Osteocyte (in vitro differentiated cells): ENCODE measurements around the gene ECI2. TPM values are rescaled to one million over a fixed set of nuclear protein-coding genes. Genes with fewer than 3 reads are reported as not detected.

Source experiments
- DNase-seq: peaks from one replicate; pipeline ENCODE4 v3.0.0; 2021; ENCODE audit warnings: mixed read lengths; ENCODE audit not compliant: unreplicated experiment; ENCODE audit errors: extremely low spot score
- H3K27ac Mint-ChIP-seq: one replicate; pipeline ENCODE4 v1.8.0; 2021; ENCODE audit warnings: mild to moderate bottlenecking, mixed read lengths; ENCODE audit not compliant: unreplicated experiment
- H3K27me3 Mint-ChIP-seq: one replicate; pipeline ENCODE4 v1.8.0; 2021; ENCODE audit warnings: mixed read lengths; ENCODE audit not compliant: unreplicated experiment
- H3K36me3 Mint-ChIP-seq: one replicate; pipeline ENCODE4 v1.8.0; 2021; ENCODE audit warnings: mixed read lengths; ENCODE audit not compliant: unreplicated experiment
- H3K4me1 Mint-ChIP-seq: one replicate; pipeline ENCODE4 v1.8.0; 2021; ENCODE audit warnings: mixed read lengths; ENCODE audit not compliant: unreplicated experiment
- H3K4me3 Mint-ChIP-seq: one replicate; pipeline ENCODE4 v1.8.0; 2021; ENCODE audit warnings: mild to moderate bottlenecking, moderate library complexity, mixed read lengths; ENCODE audit not compliant: unreplicated experiment
- H3K9me3 Mint-ChIP-seq: one replicate; pipeline ENCODE4 v1.8.0; 2021; ENCODE audit warnings: mixed read lengths; ENCODE audit not compliant: unreplicated experiment
- CTCF ChIP-seq: fragments of 200-600 bp; sonication (generic); IDR thresholded peaks from 2 replicates; pipeline ENCODE4 v1.5.0; 2021; ENCODE audit warnings: antibody characterized with exemption, mild to moderate bottlenecking, moderate library complexity
- total RNA-seq: library from RNA; stranded (reverse); gene quantifications from 2 replicates; pipeline ENCODE4 v1.2.1, GENCODE V29; 2021

Gene ECI2
- total RNA-seq, 1 donor from 2014 or later = 37.8 TPM

- DNase-seq = no peak
- Mint-ChIP-seq H3K9me3 (peaks cover 22% of the 10 kb centered on the region), H3K4me1 (no peaks in the 10 kb centered on the region), H3K4me3 (no peak overlapping the region), H3K27me3 (no peaks in the 10 kb centered on the region), H3K27ac (no peak overlapping the region), H3K36me3 (no peaks in the 10 kb centered on the region)
- TF ChIP-seq CTCF = no peak
Measured at GRCh38 chr6:4145083-4145482, 9.7 kb upstream of the ECI2 start.

- TF ChIP-seq CTCF = no peak
- H3K27ac Mint-ChIP-seq = no peak overlapping the region
- peaks cover 9% of the 10 kb centered on the region for H3K4me1 Mint-ChIP-seq
- peaks cover 17% of the 10 kb centered on the region for H3K9me3 Mint-ChIP-seq
- no peaks in the 10 kb centered on the region for H3K27me3 Mint-ChIP-seq
- DNase-seq = no peak
- no peak overlapping the region for H3K4me3 Mint-ChIP-seq
- no peaks in the 10 kb centered on the region for H3K36me3 Mint-ChIP-seq
Measured at GRCh38 chr6:4139272-4139671, 3.9 kb upstream of the ECI2 start.

GRCh38 chr6:4138186-4138585 lies 2.8 kb upstream of the ECI2 start:
- DNase-seq = no peak
- peaks cover 15% of the 10 kb centered on the region for H3K9me3 Mint-ChIP-seq
- peaks cover 20% of the 10 kb centered on the region for H3K4me1 Mint-ChIP-seq
- TF ChIP-seq CTCF = no peak
- H3K4me3 Mint-ChIP-seq = no peak overlapping the region
- H3K36me3 Mint-ChIP-seq = no peaks in the 10 kb centered on the region
- no peak overlapping the region for H3K27ac Mint-ChIP-seq
- H3K27me3 Mint-ChIP-seq = no peaks in the 10 kb centered on the region

GRCh38 chr6:4136354-4136831 lies 1.0 kb upstream of the ECI2 start:
- TF ChIP-seq CTCF = no peak
- Mint-ChIP-seq H3K4me3 (peak overlapping the region; percentile 76), H3K9me3 (peaks cover 2% of the 10 kb centered on the region), H3K27me3 (no peaks in the 10 kb centered on the region), H3K36me3 (peaks cover 12% of the 10 kb centered on the region), H3K27ac (peak overlapping the region; percentile 83), H3K4me1 (peaks cover 23% of the 10 kb centered on the region)
- DNase-seq = no peak

GRCh38 chr6:4135665-4136353 lies 434 bp upstream of the ECI2 start:
- Mint-ChIP-seq H3K36me3 (peaks cover 12% of the 10 kb centered on the region), H3K4me3 (peak overlapping the region; percentile 76), H3K27ac (peak overlapping the region; percentile 83)

More at GRCh38 chr6:4135665-4136353, 434 bp upstream of the ECI2 start:
- peak; percentile 97 for DNase-seq
- no peaks in the 10 kb centered on the region for H3K9me3 Mint-ChIP-seq
- H3K4me1 Mint-ChIP-seq = peaks cover 23% of the 10 kb centered on the region
- no peaks in the 10 kb centered on the region for H3K27me3 Mint-ChIP-seq
- TF ChIP-seq CTCF = no peak
